GM18502 (cell line): ENCODE results near the gene PLPPR5.

Experiments used
- ATAC-seq: cut with Tn5 transposase; IDR thresholded peaks from one replicate; pipeline ENCODE4 v1.9.1; 2021; ENCODE audit warnings: mild to moderate bottlenecking; ENCODE audit not compliant: unreplicated experiment, poor library complexity

PLPPR5 gene

GRCh38 chr1:98870959-98871903, 133.4 kb downstream of the PLPPR5 start:
- peak; percentile 98 for ATAC-seq

GRCh38 chr1:98865796-98866195, 138.9 kb downstream of the PLPPR5 start:
- ATAC-seq = no peak

- ATAC-seq = no peak
These were observed 144.3 kb downstream of the PLPPR5 start for GRCh38 chr1:98860329-98860728.

- no peak for ATAC-seq
These were observed 150.5 kb downstream of the PLPPR5 start for GRCh38 chr1:98854137-98854536.

- no peak for ATAC-seq
These were observed 154.6 kb downstream of the PLPPR5 start for GRCh38 chr1:98849969-98850636.

GRCh38 chr1:98842241-98842640, 162.4 kb downstream of the PLPPR5 start:
- no peak for ATAC-seq
